ENCODE data around the gene PAK6. TPM values are rescaled to one million over a fixed set of nuclear protein-coding genes. Genes with fewer than 3 reads are reported as not detected.

PAK6 gene
- total and polyA plus RNA-seq, 2 experiments from 2014 or later: 2.6 to 2.7 TPM

- Histone ChIP-seq H2AFZ (no peak overlapping the region), H3K36me3 (replicated peaks; ENCODE audit: insufficient read depth, low read depth) (no peaks in the 10 kb centered on the region), H4K20me1 (ENCODE audit: insufficient read depth, poor library complexity, severe bottlenecking) (no peaks in the 10 kb centered on the region), H3K4me2 (no peak overlapping the region), H3K9me3 (ENCODE audit: low read depth) (no peaks in the 10 kb centered on the region), H3K27me3 (peaks cover 5% of the 10 kb centered on the region), H3K79me2 (no peaks in the 10 kb centered on the region), H3K4me3 (no peak overlapping the region), H3K27ac (no peak overlapping the region), H3K9me2 (replicated peaks; ENCODE audit: insufficient read depth) (no peaks in the 10 kb centered on the region), H3K4me1 (ENCODE audit: insufficient read depth) (no peaks in the 10 kb centered on the region)
- 94% methylated on average over 9 of the region's 9 CpGs for WGBS (ENCODE audit: low lambda C conversion rate, missing lambda C conversion rate)
- TF ChIP-seq EZH2 (IDR thresholded peaks at IDR 0.05; ENCODE audit: borderline replicate concordance): no peak
- TF ChIP-seq, protein P1, sequence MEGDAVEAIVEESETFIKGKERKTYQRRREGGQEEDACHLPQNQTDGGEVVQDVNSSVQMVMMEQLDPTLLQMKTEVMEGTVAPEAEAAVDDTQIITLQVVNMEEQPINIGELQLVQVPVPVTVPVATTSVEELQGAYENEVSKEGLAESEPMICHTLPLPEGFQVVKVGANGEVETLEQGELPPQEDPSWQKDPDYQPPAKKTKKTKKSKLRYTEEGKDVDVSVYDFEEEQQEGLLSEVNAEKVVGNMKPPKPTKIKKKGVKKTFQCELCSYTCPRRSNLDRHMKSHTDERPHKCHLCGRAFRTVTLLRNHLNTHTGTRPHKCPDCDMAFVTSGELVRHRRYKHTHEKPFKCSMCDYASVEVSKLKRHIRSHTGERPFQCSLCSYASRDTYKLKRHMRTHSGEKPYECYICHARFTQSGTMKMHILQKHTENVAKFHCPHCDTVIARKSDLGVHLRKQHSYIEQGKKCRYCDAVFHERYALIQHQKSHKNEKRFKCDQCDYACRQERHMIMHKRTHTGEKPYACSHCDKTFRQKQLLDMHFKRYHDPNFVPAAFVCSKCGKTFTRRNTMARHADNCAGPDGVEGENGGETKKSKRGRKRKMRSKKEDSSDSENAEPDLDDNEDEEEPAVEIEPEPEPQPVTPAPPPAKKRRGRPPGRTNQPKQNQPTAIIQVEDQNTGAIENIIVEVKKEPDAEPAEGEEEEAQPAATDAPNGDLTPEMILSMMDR (IDR thresholded peaks at IDR 0.05; ENCODE audit: poor library complexity): no peak
- no peak for TF ChIP-seq EZH2phosphoT487 (IDR thresholded peaks at IDR 0.05; ENCODE audit: low read depth, severe bottlenecking, unreplicated experiment)
- DNase-seq (ENCODE audit: low spot score): no peak
Measured at GRCh38 chr15:40273428-40273827, 34.6 kb downstream of the PAK6 start.

DNA sequence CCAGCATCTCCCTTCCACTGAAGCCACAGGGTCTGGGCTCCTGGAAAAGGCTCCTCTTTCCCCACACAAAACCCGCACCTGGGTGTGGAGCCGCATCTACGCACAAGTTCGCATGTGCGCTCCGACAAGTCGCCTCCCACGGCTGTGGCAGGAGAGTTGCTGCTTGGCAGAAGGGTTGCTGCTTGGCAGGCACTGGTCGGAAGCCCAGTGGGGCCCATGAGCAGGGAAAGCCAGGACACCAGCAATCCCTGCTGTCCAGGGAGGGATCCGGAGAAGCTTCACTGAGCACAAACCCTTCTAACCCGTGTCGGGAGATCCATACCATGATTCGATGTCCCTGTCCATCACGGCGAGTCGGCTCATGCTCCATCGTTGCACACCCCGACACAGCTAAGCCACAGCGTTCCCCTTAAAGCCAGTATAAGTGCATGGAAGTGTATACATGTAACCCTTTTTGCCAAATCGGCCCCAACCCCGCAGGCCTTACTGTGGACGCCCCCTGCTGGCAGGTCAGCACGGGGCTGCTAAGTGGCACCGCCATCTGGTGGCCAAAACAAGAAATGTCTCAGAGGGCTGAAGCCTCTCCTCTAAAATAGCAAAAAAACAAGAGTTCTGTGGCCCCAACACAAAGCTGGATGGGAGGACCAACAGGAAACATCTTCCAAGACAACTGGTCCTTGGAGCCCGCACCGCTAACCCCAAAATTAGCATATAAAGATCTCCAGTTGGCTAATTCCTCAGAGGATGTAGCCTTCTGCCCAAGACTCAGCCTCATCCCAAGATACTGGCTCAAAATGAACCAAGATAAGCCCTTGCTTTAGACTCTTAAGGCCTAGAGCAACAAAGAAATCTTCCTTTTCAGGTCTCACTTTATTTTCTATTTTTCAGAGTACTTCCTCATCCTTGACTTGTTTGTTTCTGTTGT, 35.7 kb downstream of the PAK6 start:
- DNase-seq (ENCODE audit: low spot score): peak; percentile 91
- peaks cover 16% of the 10 kb centered on the region for H3K27me3 ChIP-seq
- H3K79me2 ChIP-seq: no peaks in the 10 kb centered on the region
- H3K36me3 ChIP-seq (replicated peaks; ENCODE audit: insufficient read depth, low read depth): no peaks in the 10 kb centered on the region
- TF ChIP-seq EZH2 (IDR thresholded peaks at IDR 0.05; ENCODE audit: borderline replicate concordance): no peak
- no peak for TF ChIP-seq EZH2phosphoT487 (IDR thresholded peaks at IDR 0.05; ENCODE audit: low read depth, severe bottlenecking, unreplicated experiment)
- TF ChIP-seq, protein P1 (IDR thresholded peaks at IDR 0.05; ENCODE audit: poor library complexity): peak; percentile 100
- H3K27ac ChIP-seq: no peak overlapping the region
- H4K20me1 ChIP-seq (ENCODE audit: insufficient read depth, poor library complexity, severe bottlenecking): no peaks in the 10 kb centered on the region
- H3K4me2 ChIP-seq: no peak overlapping the region
- H3K4me1 ChIP-seq (ENCODE audit: insufficient read depth): no peaks in the 10 kb centered on the region
- no peaks in the 10 kb centered on the region for H3K9me3 ChIP-seq (ENCODE audit: low read depth)
- 62% methylated on average over 25 of the region's 26 CpGs for WGBS (ENCODE audit: low lambda C conversion rate, missing lambda C conversion rate)
- H2AFZ ChIP-seq: no peak overlapping the region
- no peaks in the 10 kb centered on the region for H3K9me2 ChIP-seq (replicated peaks; ENCODE audit: insufficient read depth)
- no peak overlapping the region for H3K4me3 ChIP-seq

DNA sequence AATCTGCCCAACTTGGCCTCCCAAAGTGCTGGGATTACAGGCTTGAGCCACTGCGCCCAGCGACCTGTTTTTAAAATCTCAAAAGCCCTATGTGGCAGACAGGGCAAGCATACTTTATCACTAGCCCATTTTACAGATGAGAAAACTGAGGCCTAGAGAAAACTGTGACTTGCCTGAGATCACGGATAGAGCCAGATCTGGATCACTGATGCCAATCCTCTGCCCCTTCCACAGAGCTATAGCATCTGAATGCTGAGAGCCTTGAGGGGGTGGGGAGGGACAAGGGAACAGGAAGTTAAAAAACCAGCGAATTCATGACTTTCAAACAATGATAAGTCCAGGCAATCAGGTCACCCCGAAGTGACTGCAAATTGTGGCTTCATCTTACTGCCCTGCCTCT, 36.7 kb downstream of the PAK6 start:
- no peak overlapping the region for H3K4me3 ChIP-seq
- no peaks in the 10 kb centered on the region for H3K4me1 ChIP-seq (ENCODE audit: insufficient read depth)
- 96% methylated on average over 5 of the region's 5 CpGs for WGBS (ENCODE audit: low lambda C conversion rate, missing lambda C conversion rate)
- H3K9me3 ChIP-seq (ENCODE audit: low read depth): no peaks in the 10 kb centered on the region
- no peak overlapping the region for H3K27ac ChIP-seq
- no peak overlapping the region for H2AFZ ChIP-seq
- no peaks in the 10 kb centered on the region for H3K36me3 ChIP-seq (replicated peaks; ENCODE audit: insufficient read depth, low read depth)
- H3K9me2 ChIP-seq (replicated peaks; ENCODE audit: insufficient read depth): no peaks in the 10 kb centered on the region
- H3K79me2 ChIP-seq: no peaks in the 10 kb centered on the region
- H3K4me2 ChIP-seq: no peak overlapping the region
- DNase-seq (ENCODE audit: low spot score): no peak
- H4K20me1 ChIP-seq (ENCODE audit: insufficient read depth, poor library complexity, severe bottlenecking): no peaks in the 10 kb centered on the region
- H3K27me3 ChIP-seq: peaks cover 25% of the 10 kb centered on the region
- TF ChIP-seq, protein P1 (IDR thresholded peaks at IDR 0.05; ENCODE audit: poor library complexity): no peak
- TF ChIP-seq EZH2 (IDR thresholded peaks at IDR 0.05; ENCODE audit: borderline replicate concordance): no peak
- TF ChIP-seq EZH2phosphoT487 (IDR thresholded peaks at IDR 0.05; ENCODE audit: low read depth, severe bottlenecking, unreplicated experiment): no peak

All from hepatocyte (in vitro differentiated cells).